OCI-LY1 (cell line): ENCODE measurements around the gene ANKRD13A.
"Not testable (repeated sequence)": the region's sequence is repeated elsewhere in the genome, so short reads cannot be mapped to it uniquely, and the experiment has no call there.

Experiments
- EZH2 ChIP-seq: fragments of 200-600 bp; sonication (generic), shearing (Covaris generic); IDR thresholded peaks from 2 replicates; pipeline ENCODE4 v1.8.0; 2017; ENCODE audit warnings: borderline replicate concordance, mixed run types, mild to moderate bottlenecking, antibody characterized with exemption, low read length, moderate library complexity, mixed read lengths
- TF ChIP-seq, protein P1 (sequence below): fragments of 200-600 bp; sonication (generic), shearing (Covaris generic); IDR thresholded peaks from 2 replicates; pipeline ENCODE4 v1.5.1; 2017; ENCODE audit warnings: mild to moderate bottlenecking, antibody characterized with exemption, low read length, moderate library complexity, mixed read lengths

DNA sequence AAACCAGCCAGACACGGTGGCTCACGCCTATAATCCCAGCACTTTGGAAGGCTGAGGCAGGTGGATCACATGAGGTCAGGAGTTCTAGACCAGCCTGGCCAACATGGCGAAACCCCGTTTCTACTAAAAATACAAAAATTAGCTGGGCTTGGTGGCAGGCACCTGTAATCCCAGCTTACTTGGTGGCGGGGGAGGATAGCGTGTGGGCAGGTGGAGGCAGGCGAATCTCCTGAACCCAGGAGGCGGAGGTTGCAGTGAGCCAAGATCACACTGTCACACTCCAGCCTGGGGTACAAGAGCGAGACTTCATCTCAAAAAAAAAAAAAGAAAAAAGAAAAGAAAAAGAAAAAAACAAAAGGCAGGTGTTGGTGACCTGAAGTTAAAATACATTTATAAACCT, 73.4 kb downstream of the ANKRD13A start:
- TF ChIP-seq, protein P1, sequence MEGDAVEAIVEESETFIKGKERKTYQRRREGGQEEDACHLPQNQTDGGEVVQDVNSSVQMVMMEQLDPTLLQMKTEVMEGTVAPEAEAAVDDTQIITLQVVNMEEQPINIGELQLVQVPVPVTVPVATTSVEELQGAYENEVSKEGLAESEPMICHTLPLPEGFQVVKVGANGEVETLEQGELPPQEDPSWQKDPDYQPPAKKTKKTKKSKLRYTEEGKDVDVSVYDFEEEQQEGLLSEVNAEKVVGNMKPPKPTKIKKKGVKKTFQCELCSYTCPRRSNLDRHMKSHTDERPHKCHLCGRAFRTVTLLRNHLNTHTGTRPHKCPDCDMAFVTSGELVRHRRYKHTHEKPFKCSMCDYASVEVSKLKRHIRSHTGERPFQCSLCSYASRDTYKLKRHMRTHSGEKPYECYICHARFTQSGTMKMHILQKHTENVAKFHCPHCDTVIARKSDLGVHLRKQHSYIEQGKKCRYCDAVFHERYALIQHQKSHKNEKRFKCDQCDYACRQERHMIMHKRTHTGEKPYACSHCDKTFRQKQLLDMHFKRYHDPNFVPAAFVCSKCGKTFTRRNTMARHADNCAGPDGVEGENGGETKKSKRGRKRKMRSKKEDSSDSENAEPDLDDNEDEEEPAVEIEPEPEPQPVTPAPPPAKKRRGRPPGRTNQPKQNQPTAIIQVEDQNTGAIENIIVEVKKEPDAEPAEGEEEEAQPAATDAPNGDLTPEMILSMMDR, result not testable (repeated sequence)
- TF ChIP-seq EZH2, result not testable (repeated sequence)
